GM23338 (cell line): Measurements from ENCODE around the gene SYNE2. TPM values are rescaled to one million over a fixed set of nuclear protein-coding genes. Genes with fewer than 3 reads are reported as not detected.

ENCODE experiments used
- ATAC-seq: fragments of 200-7000 bp; cut with Tn5 transposase; 3 replicates; pipeline ENCODE4 v1.9.1; 2020
- DNase-seq: peaks from one replicate; pipeline ENCODE4 v3.0.0-alpha.2; 2015; ENCODE audit warnings: low spot score
- H2AFZ ChIP-seq: fragments of 200-600 bp; sonication (generic); 2 replicates; pipeline ENCODE4 v1.8.0; 2016; ENCODE audit warnings: antibody characterized with exemption, mild to moderate bottlenecking, moderate library complexity
- H3F3A ChIP-seq: fragments of 200-600 bp; sonication (generic); replicated peaks from 2 replicates; pipeline ENCODE4 v1.8.0; 2017; ENCODE audit warnings: antibody characterized with exemption, mixed run types, low read depth
- H3K27ac ChIP-seq: fragments of 200-600 bp; sonication (generic); 2 replicates; pipeline ENCODE4 v1.6.1; 2016; ENCODE audit warnings: low read depth
- H3K27me3 ChIP-seq: fragments of 200-600 bp; sonication (generic); 2 replicates; pipeline ENCODE4 v1.8.0; 2016; ENCODE audit warnings: mild to moderate bottlenecking, mixed run types, moderate library complexity; ENCODE audit not compliant: insufficient read depth
- H3K36me3 ChIP-seq: fragments of 200-600 bp; sonication (generic); 2 replicates; pipeline ENCODE4 v1.8.0; 2016; ENCODE audit warnings: mild to moderate bottlenecking; ENCODE audit not compliant: insufficient read depth
- H3K4me1 ChIP-seq: fragments of 200-600 bp; sonication (generic); 2 replicates; pipeline ENCODE4 v1.8.0; 2016; ENCODE audit warnings: mild to moderate bottlenecking, moderate library complexity; ENCODE audit not compliant: insufficient read depth
- H3K4me2 ChIP-seq: fragments of 200-600 bp; sonication (generic); 2 replicates; pipeline ENCODE4 v1.7.1; 2017; ENCODE audit warnings: mixed run types
- H3K4me3 ChIP-seq: fragments of 200-600 bp; sonication (generic); 2 replicates; pipeline ENCODE4 v1.6.1; 2016; ENCODE audit warnings: mixed run types
- H3K79me2 ChIP-seq: fragments of 200-600 bp; sonication (generic); replicated peaks from 2 replicates; pipeline ENCODE4 v1.8.0; 2017; ENCODE audit warnings: mild to moderate bottlenecking; ENCODE audit not compliant: insufficient read depth
- H3K9me2 ChIP-seq: fragments of 200-600 bp; sonication (generic); 2 replicates; pipeline ENCODE4 v1.8.0; 2017; ENCODE audit not compliant: insufficient read depth
- H4K20me1 ChIP-seq: fragments of 200-600 bp; sonication (generic); replicated peaks from 2 replicates; pipeline ENCODE4 v1.8.0; 2017; ENCODE audit warnings: mild to moderate bottlenecking; ENCODE audit not compliant: insufficient read depth
- H3K27ac Mint-ChIP-seq: 2 replicates; pipeline ENCODE4 v1.8.0; 2020; ENCODE audit warnings: inconsistent platforms, mild to moderate bottlenecking, moderate library complexity, mixed read lengths
- H3K27me3 Mint-ChIP-seq: 3 replicates; pipeline ENCODE4 v1.8.0; 2022; ENCODE audit warnings: low read depth, mild to moderate bottlenecking, moderate library complexity, mixed read lengths, inconsistent platforms; ENCODE audit not compliant: insufficient read depth, poor library complexity
- H3K36me3 Mint-ChIP-seq: 3 replicates; pipeline ENCODE4 v1.8.0; 2021; ENCODE audit warnings: low read depth, mild to moderate bottlenecking, inconsistent platforms, moderate library complexity, mixed read lengths
- H3K4me1 Mint-ChIP-seq: 3 replicates; pipeline ENCODE4 v1.8.0; 2020; ENCODE audit warnings: mild to moderate bottlenecking, inconsistent platforms, mixed read lengths
- H3K4me3 Mint-ChIP-seq: 3 replicates; pipeline ENCODE4 v1.8.0; 2021; ENCODE audit warnings: moderate library complexity, mild to moderate bottlenecking, inconsistent platforms, mixed read lengths
- H3K9me3 Mint-ChIP-seq: 3 replicates; pipeline ENCODE4 v1.8.0; 2020; ENCODE audit warnings: moderate library complexity, mild to moderate bottlenecking, inconsistent platforms, mixed read lengths
- CREB1 ChIP-seq: fragments of 250-450 bp; sonication (Bioruptor Pico); IDR thresholded peaks from 2 replicates; pipeline ENCODE4 v1.5.0; 2020; ENCODE audit warnings: low read depth, mild to moderate bottlenecking, moderate library complexity
- EZH2 ChIP-seq: fragments of 200-600 bp; sonication (generic); IDR thresholded peaks from one replicate; pipeline ENCODE4 v1.8.0; 2017; ENCODE audit warnings: antibody characterized with exemption, mild to moderate bottlenecking, low read depth; ENCODE audit not compliant: unreplicated experiment
- EZH2phosphoT487 ChIP-seq: fragments of 200-600 bp; sonication (generic); IDR thresholded peaks from one replicate; pipeline ENCODE4 v1.8.1; 2018; ENCODE audit warnings: antibody characterized with exemption; ENCODE audit not compliant: unreplicated experiment
- JUNB ChIP-seq: IDR thresholded peaks from one replicate; pipeline ENCODE4 v1.6.1; 2016; ENCODE audit warnings: antibody characterized with exemption; ENCODE audit not compliant: unreplicated experiment
- NANOG ChIP-seq: IDR thresholded peaks from 2 replicates; pipeline ENCODE4 v1.6.1; 2016; ENCODE audit warnings: antibody characterized with exemption, borderline replicate concordance
- POLR2AphosphoS5 ChIP-seq: IDR thresholded peaks from 2 replicates; pipeline ENCODE4 v1.6.1; 2016; ENCODE audit warnings: antibody characterized with exemption, low read depth
- STAT1 ChIP-seq: IDR thresholded peaks from one replicate; pipeline ENCODE4 v1.6.1; 2016; ENCODE audit warnings: antibody characterized with exemption; ENCODE audit not compliant: unreplicated experiment
- ZNF114 ChIP-seq: fragments of 250-450 bp; sonication (Bioruptor Pico); IDR thresholded peaks from 2 replicates; pipeline ENCODE4 v1.5.0; 2020; ENCODE audit warnings: mild to moderate bottlenecking, moderate library complexity
- ZNF331 ChIP-seq: fragments of 250-450 bp; sonication (Bioruptor Pico); IDR thresholded peaks from 2 replicates; pipeline ENCODE4 v1.5.0; 2020; ENCODE audit warnings: low read depth, mild to moderate bottlenecking, moderate library complexity
- ZNF462 ChIP-seq: fragments of 250-450 bp; sonication (Bioruptor Pico); IDR thresholded peaks from 2 replicates; pipeline ENCODE4 v1.5.0; 2020; ENCODE audit warnings: mild to moderate bottlenecking, moderate library complexity
- polyA plus RNA-seq: library from polyadenylated mRNA; unstranded; fragments of >200 nt; fragmentation: Nextera tagmentation; extraction: Ambion mirVana; gene quantifications from 2 replicates; pipeline ENCODE4 v1.2.1, GENCODE V29; 2016
- total RNA-seq: library from RNA; depleted of rRNA; stranded (reverse); fragments of >200 nt; shearing (Covaris generic); gene quantifications from 2 replicates; pipeline ENCODE4 v1.2.3, GENCODE V29; 2014
- TF ChIP-seq, protein P1 (sequence below): IDR thresholded peaks from one replicate; pipeline ENCODE4 v1.6.1; 2018; ENCODE audit warnings: antibody characterized with exemption; ENCODE audit not compliant: unreplicated experiment
- TF ChIP-seq, protein P2 (sequence below), 2 experiments: fragments of 200-600 bp in 1 of 2; sonication (generic) in 1 of 2; conservative IDR thresholded peaks; 2 replicates each; pipeline versions ENCODE4 v1.5.1 to v1.6.1; 2016 to 2017; ENCODE audit warnings: antibody characterized with exemption in 2 of 2, low read depth in 2 of 2, mild to moderate bottlenecking in 2 of 2, moderate library complexity in 1 of 2
- TF ChIP-seq, protein P3 (sequence below): IDR thresholded peaks from 2 replicates; pipeline ENCODE4 v1.6.1; 2016; ENCODE audit warnings: antibody characterized with exemption

Gene SYNE2
- total and polyA plus RNA-seq, 2 experiments from 2014 or later: 34.3 to 86.5 TPM

DNA sequence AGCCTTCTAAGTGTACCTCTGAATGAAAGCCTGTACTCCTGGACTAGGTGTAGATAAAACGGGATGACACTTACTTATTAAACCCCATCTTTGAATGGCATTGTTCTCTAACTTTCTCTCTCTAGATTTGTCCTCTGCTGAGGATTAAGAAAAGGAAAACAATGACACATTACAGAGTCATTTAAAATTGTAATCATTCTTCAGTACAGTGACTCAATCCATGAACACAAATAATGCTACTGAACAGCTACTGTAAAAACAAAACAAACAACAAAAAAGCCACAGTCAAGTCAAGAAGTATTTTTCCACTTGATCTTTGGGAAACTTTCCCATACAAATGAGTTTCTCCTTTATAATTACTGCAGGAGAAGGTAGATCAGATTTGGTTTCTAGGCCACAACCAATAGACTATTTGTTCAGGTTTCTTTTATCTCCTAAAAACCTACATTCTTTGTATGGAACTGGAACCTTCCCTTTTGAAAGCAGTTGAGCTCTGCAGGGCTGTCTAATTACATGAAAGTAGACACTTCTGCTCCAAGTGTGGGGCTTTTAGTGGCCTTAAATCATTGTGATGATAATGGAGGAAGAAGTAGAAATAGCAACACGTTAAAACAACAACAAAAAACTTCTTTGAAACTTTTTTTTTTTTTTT, 222.3 kb downstream of the SYNE2 start:
- no peak overlapping the region for H3K4me3 Mint-ChIP-seq
- peaks cover 16% of the 10 kb centered on the region for H3K4me1 Mint-ChIP-seq
- no peak overlapping the region for H3K4me3 ChIP-seq
- no peak for DNase-seq
- no peak overlapping the region for H3K27ac ChIP-seq
- no peaks in the 10 kb centered on the region for H3K9me3 Mint-ChIP-seq
- H4K20me1 ChIP-seq: no peaks in the 10 kb centered on the region
- H3K4me1 ChIP-seq: peaks cover 12% of the 10 kb centered on the region
- H2AFZ ChIP-seq: no peak overlapping the region
- peaks cover 20% of the 10 kb centered on the region for H3K36me3 Mint-ChIP-seq
- H3K27me3 ChIP-seq: no peaks in the 10 kb centered on the region
- H3K4me2 ChIP-seq: peak overlapping the region; percentile 25
- H3K79me2 ChIP-seq: no peaks in the 10 kb centered on the region
- ATAC-seq: no peak
- peak overlapping the region; percentile 79; the same call in 1 of the 2 replicates for H3K27ac Mint-ChIP-seq
- H3K36me3 ChIP-seq: no peaks in the 10 kb centered on the region
- TF ChIP-seq NANOG (no peak), ZNF114 (CRISPR knock-in tag) (no peak), ZNF331 (CRISPR knock-in tag) (no peak), ZNF462 (CRISPR knock-in tag) (no peak), CREB1 (no peak), EZH2 (no peak), STAT1 (no peak), JUNB (no peak), POLR2AphosphoS5 (no peak), EZH2phosphoT487 (no peak)
- TF ChIP-seq, protein P1, sequence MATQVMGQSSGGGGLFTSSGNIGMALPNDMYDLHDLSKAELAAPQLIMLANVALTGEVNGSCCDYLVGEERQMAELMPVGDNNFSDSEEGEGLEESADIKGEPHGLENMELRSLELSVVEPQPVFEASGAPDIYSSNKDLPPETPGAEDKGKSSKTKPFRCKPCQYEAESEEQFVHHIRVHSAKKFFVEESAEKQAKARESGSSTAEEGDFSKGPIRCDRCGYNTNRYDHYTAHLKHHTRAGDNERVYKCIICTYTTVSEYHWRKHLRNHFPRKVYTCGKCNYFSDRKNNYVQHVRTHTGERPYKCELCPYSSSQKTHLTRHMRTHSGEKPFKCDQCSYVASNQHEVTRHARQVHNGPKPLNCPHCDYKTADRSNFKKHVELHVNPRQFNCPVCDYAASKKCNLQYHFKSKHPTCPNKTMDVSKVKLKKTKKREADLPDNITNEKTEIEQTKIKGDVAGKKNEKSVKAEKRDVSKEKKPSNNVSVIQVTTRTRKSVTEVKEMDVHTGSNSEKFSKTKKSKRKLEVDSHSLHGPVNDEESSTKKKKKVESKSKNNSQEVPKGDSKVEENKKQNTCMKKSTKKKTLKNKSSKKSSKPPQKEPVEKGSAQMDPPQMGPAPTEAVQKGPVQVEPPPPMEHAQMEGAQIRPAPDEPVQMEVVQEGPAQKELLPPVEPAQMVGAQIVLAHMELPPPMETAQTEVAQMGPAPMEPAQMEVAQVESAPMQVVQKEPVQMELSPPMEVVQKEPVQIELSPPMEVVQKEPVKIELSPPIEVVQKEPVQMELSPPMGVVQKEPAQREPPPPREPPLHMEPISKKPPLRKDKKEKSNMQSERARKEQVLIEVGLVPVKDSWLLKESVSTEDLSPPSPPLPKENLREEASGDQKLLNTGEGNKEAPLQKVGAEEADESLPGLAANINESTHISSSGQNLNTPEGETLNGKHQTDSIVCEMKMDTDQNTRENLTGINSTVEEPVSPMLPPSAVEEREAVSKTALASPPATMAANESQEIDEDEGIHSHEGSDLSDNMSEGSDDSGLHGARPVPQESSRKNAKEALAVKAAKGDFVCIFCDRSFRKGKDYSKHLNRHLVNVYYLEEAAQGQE: no peak
- TF ChIP-seq, protein P2, sequence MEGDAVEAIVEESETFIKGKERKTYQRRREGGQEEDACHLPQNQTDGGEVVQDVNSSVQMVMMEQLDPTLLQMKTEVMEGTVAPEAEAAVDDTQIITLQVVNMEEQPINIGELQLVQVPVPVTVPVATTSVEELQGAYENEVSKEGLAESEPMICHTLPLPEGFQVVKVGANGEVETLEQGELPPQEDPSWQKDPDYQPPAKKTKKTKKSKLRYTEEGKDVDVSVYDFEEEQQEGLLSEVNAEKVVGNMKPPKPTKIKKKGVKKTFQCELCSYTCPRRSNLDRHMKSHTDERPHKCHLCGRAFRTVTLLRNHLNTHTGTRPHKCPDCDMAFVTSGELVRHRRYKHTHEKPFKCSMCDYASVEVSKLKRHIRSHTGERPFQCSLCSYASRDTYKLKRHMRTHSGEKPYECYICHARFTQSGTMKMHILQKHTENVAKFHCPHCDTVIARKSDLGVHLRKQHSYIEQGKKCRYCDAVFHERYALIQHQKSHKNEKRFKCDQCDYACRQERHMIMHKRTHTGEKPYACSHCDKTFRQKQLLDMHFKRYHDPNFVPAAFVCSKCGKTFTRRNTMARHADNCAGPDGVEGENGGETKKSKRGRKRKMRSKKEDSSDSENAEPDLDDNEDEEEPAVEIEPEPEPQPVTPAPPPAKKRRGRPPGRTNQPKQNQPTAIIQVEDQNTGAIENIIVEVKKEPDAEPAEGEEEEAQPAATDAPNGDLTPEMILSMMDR (conservative IDR thresholded peaks at IDR 0.05; ENCODE audit: low read depth in 2 of 2): no peak
- TF ChIP-seq, protein P3, sequence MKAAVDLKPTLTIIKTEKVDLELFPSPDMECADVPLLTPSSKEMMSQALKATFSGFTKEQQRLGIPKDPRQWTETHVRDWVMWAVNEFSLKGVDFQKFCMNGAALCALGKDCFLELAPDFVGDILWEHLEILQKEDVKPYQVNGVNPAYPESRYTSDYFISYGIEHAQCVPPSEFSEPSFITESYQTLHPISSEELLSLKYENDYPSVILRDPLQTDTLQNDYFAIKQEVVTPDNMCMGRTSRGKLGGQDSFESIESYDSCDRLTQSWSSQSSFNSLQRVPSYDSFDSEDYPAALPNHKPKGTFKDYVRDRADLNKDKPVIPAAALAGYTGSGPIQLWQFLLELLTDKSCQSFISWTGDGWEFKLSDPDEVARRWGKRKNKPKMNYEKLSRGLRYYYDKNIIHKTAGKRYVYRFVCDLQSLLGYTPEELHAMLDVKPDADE: no peak
- no peaks in the 10 kb centered on the region for H3K9me2 ChIP-seq
- no peaks in the 10 kb centered on the region for H3F3A ChIP-seq
- H3K27me3 Mint-ChIP-seq: no peaks in the 10 kb centered on the region
